Mesodermal cell (in vitro differentiated cells): ENCODE results near the gene DHX15.
A peak's percentile ranks its signal among the peaks of the same experiment; 100 is the strongest.

Experiments
- H3K27ac ChIP-seq: 2 replicates; pipeline ENCODE4 v1.7.0; 2013; ENCODE audit warnings: mild to moderate bottlenecking, low read depth, low read length, moderate library complexity; ENCODE audit not compliant: severe bottlenecking
- H3K36me3 ChIP-seq: 2 replicates; pipeline ENCODE4 v1.7.1; 2013; ENCODE audit warnings: mild to moderate bottlenecking, low read length, moderate library complexity; ENCODE audit not compliant: control insufficient read depth, insufficient read depth
- H3K4me1 ChIP-seq: one replicate; pipeline ENCODE4 v1.7.1; 2013; ENCODE audit warnings: mild to moderate bottlenecking, low read length; ENCODE audit not compliant: insufficient read depth, control insufficient read depth, poor library complexity, severe bottlenecking
- H3K4me3 ChIP-seq: 2 replicates; pipeline ENCODE4 v1.7.0; 2013; ENCODE audit warnings: low read length, control low read depth, mild to moderate bottlenecking; ENCODE audit not compliant: insufficient read depth, poor library complexity, severe bottlenecking; ENCODE audit errors: extremely low read depth
- H3K9me3 ChIP-seq: 2 replicates; pipeline ENCODE4 v1.7.1; 2013; ENCODE audit warnings: mild to moderate bottlenecking, low read length, moderate library complexity; ENCODE audit not compliant: control insufficient read depth
- WGBS, 2 experiments: methylation state at CpG; one replicate each; pipeline ENCODE4 v1.1.5; 2013; ENCODE audit warnings: missing lambda C conversion rate in 2 of 2; ENCODE audit not compliant: insufficient coverage in 2 of 2; 5-methylcytosine and 5-hydroxymethylcytosine counted together

The DHX15 gene

GRCh38 chr4:24561438-24562139, 22.8 kb downstream of the DHX15 start:
- Histone ChIP-seq H3K4me1 (peaks cover 3% of the 10 kb centered on the region), H3K9me3 (no peaks in the 10 kb centered on the region), H3K36me3 (peaks cover 62% of the 10 kb centered on the region), H3K27ac (no peak overlapping the region), H3K4me3 (no peak overlapping the region)
- WGBS, 2 experiments: 94 to 96% methylated on average over 6 of the region's 8 CpGs

- Histone ChIP-seq H3K9me3 (no peaks in the 10 kb centered on the region), H3K4me3 (no peak overlapping the region), H3K36me3 (peaks cover 62% of the 10 kb centered on the region), H3K27ac (no peak overlapping the region), H3K4me1 (peaks cover 3% of the 10 kb centered on the region)
- 100% methylated on average over 1 of the region's 3 CpGs; no CpG with 5 or more reads in 1 of the 2 experiments for WGBS, 2 experiments
Measured at GRCh38 chr4:24560868-24561368, 23.4 kb downstream of the DHX15 start.

GRCh38 chr4:24559889-24560288, 24.5 kb downstream of the DHX15 start:
- 80% methylated on average over 1 of the region's 2 CpGs; no CpG with 5 or more reads in 1 of the 2 experiments for WGBS, 2 experiments
- H3K27ac ChIP-seq: no peak overlapping the region
- peaks cover 59% of the 10 kb centered on the region for H3K36me3 ChIP-seq
- H3K4me1 ChIP-seq: peaks cover 6% of the 10 kb centered on the region
- H3K9me3 ChIP-seq: no peaks in the 10 kb centered on the region
- no peak overlapping the region for H3K4me3 ChIP-seq

- H3K4me3 ChIP-seq: no peak overlapping the region
- WGBS, 2 experiments: 22 to 82% methylated on average over 1 to 2 of the region's 3 CpGs
- H3K36me3 ChIP-seq: peaks cover 59% of the 10 kb centered on the region
- no peaks in the 10 kb centered on the region for H3K9me3 ChIP-seq
- H3K4me1 ChIP-seq: peaks cover 6% of the 10 kb centered on the region
- H3K27ac ChIP-seq: no peak overlapping the region
Measured at GRCh38 chr4:24559032-24559821, 25.1 kb downstream of the DHX15 start.

GRCh38 chr4:24557026-24558025, 27.0 kb downstream of the DHX15 start:
- Histone ChIP-seq H3K4me1 (peaks cover 11% of the 10 kb centered on the region), H3K36me3 (peaks cover 59% of the 10 kb centered on the region), H3K9me3 (no peaks in the 10 kb centered on the region), H3K4me3 (no peak overlapping the region), H3K27ac (peak overlapping the region; percentile 30)
- WGBS, 2 experiments: 81 to 97% methylated on average over 4 to 6 of the region's 8 CpGs

- Histone ChIP-seq H3K4me3 (no peak overlapping the region), H3K36me3 (peaks cover 63% of the 10 kb centered on the region), H3K9me3 (no peaks in the 10 kb centered on the region), H3K4me1 (peaks cover 15% of the 10 kb centered on the region), H3K27ac (peak overlapping the region; percentile 60)
- WGBS, 2 experiments: no CpG with 5 or more reads among the region's 2 CpGs
Measured at GRCh38 chr4:24551492-24552289, 32.7 kb downstream of the DHX15 start.

GRCh38 chr4:24550441-24551175, 33.7 kb downstream of the DHX15 start:
- Histone ChIP-seq H3K4me3 (no peak overlapping the region), H3K36me3 (peaks cover 58% of the 10 kb centered on the region), H3K27ac (no peak overlapping the region), H3K9me3 (no peaks in the 10 kb centered on the region), H3K4me1 (peaks cover 14% of the 10 kb centered on the region)
- WGBS, 2 experiments: 84 to 88% methylated on average over 1 to 4 of the region's 6 CpGs

GRCh38 chr4:24547979-24548378, 36.4 kb downstream of the DHX15 start:
- H3K27ac ChIP-seq: no peak overlapping the region
- no peaks in the 10 kb centered on the region for H3K9me3 ChIP-seq
- peaks cover 56% of the 10 kb centered on the region for H3K36me3 ChIP-seq
- WGBS, 2 experiments: 95 to 96% methylated on average over 10 of the region's 11 CpGs
- H3K4me1 ChIP-seq: peaks cover 12% of the 10 kb centered on the region
- H3K4me3 ChIP-seq: no peak overlapping the region

GRCh38 chr4:24544208-24544988, 40.0 kb downstream of the DHX15 start:
- WGBS, 2 experiments: 100% methylated on average over 1 of the region's 4 CpGs; no CpG with 5 or more reads in 1 of the 2 experiments

More at GRCh38 chr4:24544208-24544988, 40.0 kb downstream of the DHX15 start:
- no peak overlapping the region for H3K27ac ChIP-seq
- H3K36me3 ChIP-seq: peaks cover 70% of the 10 kb centered on the region
- no peak overlapping the region for H3K4me3 ChIP-seq
- H3K9me3 ChIP-seq: no peaks in the 10 kb centered on the region
- H3K4me1 ChIP-seq: no peaks in the 10 kb centered on the region
